HL-60/S4 treated with retinoic acid at 250 ng/mL for 4 days and 3 days (cell line): ENCODE measurements around the gene RBPJ.

Experiments
- in situ Hi-C: fragments of 300-500 bp; cut with MboI; formaldehyde crosslinking; loops from 2 replicates; pipeline ENCODE4 v1.7.0; 2022; ENCODE audit warnings: low sequenced_read_pairs

Gene RBPJ

DNA sequence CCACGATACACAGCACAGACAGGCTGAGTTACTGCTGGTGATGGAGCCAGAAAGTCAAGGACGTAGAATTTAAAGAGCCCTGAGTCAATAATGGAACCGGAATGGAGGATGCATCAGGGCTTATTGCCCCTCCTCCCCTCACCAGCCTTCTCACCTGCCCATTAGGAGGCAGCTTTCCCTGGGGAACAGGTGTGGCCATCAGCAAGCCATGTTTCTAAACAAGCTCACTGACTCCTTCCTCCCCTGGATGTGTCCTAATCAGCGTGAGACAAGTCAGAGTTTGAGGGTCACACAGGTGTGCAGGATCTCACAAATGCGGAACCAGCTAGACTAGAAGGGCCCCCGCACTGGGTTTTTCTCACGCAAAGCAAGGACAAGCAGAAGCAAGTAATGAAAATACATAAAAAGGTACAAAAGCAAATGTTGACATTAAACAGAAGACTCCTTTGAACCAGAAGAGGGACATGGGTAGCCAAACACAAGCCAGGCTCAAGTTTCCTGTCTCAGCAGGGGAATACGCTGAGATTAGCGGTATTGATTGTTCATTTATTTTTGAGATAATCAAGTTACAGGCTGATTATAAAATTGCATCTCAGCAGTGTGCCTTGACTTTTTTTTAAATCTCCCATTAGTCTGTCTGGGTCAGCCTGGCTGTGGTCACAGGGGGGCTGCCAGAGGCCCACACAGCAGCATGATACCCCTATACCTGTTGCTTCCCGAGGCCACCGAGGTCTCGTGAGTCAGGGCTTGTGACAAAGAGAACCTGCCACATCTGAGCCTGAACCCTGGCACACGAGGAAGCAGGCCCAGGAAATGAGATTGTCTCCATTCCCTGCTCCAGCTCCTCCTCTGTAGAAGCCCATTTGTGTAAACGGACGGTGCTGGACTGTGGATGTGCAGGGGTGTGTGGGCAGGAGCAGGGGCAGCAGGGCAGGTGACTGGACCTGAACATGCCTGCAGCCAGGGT lies 132.0 kb downstream of the RBPJ start:
- in situ Hi-C loops = loop anchor here (25.0 kb wide), 1 partner anchor 559 kb away; no protein-coding TSS in a partner anchor

GRCh38 chr4:26454961-26455360 lies 134.1 kb downstream of the RBPJ start:
- in situ Hi-C loops = loop anchor here (25.0 kb wide), 1 partner anchor 557 kb away; no protein-coding TSS in a partner anchor

GRCh38 chr4:26455571-26455970 lies 134.8 kb downstream of the RBPJ start:
- in situ Hi-C loops = loop anchor here (25.0 kb wide), 1 partner anchor 557 kb away; no protein-coding TSS in a partner anchor

DNA sequence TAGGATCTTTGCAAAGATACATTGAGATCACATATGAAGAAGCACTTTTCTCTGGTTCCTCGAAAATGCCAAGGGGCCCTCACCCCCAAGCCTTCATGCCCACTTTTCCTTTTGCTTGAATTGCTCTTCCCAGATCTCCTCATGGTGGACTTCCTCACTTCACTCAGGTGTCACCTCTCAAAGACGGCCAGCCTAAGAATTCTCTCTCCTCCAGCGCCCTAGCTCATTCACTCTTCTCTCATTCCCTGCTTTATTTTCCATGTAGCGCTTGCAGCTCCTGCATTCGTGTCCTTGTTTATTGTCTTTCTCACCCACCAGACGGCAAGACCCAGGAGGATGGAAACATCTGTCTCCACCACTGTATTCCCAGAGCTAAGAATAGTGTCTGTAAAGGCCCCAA lies 136.6 kb downstream of the RBPJ start:
- in situ Hi-C loops = loop anchor here (25.0 kb wide), 1 partner anchor 555 kb away; no protein-coding TSS in a partner anchor

- in situ Hi-C loops = loop anchor here (25.0 kb wide), 1 partner anchor 554 kb away; no protein-coding TSS in a partner anchor
These were observed 137.3 kb downstream of the RBPJ start for GRCh38 chr4:26458157-26458561.

DNA sequence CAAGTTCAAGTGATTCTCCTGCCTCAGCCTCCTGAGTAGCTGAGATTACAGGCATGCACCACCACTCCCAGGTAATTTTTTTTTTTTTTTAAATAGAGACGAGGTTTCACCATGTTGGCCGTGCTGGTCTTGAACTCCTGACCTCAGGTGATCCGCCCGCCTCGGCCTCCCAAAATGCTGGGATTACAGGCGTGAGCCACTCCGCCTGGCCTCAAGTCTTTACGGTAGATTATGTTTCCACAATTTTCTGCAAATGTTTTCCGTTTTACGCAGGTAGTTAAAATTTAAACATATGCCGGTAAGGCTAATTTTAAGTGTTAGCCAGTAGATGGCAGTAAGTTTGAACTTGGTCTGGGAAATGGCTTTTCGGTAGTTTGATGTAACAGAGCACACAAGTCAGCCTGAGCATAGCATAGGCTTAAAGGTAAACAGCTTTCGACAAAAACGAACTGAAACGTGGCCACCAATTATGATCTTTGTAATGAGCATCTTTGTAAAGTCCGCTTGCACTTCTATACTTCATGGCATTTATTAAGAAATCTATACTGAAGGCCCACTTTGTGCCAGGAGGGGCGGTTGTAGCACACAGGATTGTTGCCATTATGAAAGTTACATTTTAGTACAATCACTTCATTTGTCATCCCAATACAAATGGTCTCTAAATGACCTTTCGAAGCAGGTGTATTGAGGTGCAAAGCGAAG lies 138.4 kb downstream of the RBPJ start:
- in situ Hi-C loops = loop anchor here (25.0 kb wide), 1 partner anchor 553 kb away; no protein-coding TSS in a partner anchor

- in situ Hi-C loops = loop anchor here (25.0 kb wide), 1 partner anchor 552 kb away; no protein-coding TSS in a partner anchor
These were observed 139.1 kb downstream of the RBPJ start for GRCh38 chr4:26459756-26460530.

DNA sequence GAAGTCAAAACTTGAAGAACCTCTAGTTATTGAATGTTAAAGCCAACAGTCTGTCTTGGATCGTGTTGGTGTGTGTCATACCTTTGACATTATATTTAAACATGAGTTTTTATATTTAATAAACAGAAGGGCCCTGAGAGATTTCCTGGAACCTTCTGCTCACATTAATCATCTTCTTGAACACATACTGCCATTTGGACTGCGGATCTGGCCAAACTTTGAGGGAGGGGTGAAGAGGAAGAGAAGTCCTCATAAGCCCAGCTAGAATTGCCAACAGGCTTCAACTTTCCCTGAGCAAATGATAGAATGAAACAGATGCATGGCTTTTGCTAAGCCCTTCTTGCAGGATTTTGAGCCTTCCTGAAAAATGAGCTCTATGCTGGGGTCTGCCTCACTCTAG lies 142.1 kb downstream of the RBPJ start:
- in situ Hi-C loops = loop anchor here (25.0 kb wide), 1 partner anchor 549 kb away; no protein-coding TSS in a partner anchor

- in situ Hi-C loops = loop anchor here (25.0 kb wide), 1 partner anchor 549 kb away; no protein-coding TSS in a partner anchor
These were observed 142.6 kb downstream of the RBPJ start for GRCh38 chr4:26463386-26463785.

DNA sequence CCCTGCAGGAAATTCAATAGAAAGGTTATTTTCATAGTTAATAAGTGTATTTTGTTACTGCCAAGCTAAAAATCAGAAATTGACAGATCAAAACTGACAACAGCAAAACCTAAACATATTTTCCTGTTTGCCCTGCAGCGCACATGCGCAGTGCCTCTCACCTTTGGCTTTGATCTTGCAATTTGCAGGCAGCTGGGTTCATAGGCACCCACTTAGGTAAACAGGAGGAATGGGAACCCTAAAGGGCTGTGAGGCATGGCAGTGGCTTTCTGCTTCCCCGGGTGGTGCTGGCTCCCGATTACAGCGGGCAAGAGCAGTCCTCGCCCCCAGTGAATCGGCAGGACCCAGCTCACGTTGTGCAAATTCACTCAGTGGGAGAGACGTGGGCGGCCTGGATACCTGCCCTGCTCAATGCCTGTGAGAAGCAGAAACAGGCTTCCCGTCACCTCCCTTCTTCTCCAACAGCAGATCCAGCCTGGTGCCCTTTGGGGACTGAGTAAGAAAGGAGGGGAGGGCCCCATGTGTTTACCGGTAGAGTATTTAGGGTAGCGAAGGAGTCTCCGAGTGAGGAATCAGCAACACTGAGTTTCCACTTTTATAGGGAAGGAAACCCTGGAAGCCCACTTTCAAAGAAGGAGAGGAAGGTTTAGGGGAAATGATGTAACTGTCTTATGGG lies 143.7 kb downstream of the RBPJ start:
- in situ Hi-C loops = loop anchor here (25.0 kb wide), 1 partner anchor 548 kb away; no protein-coding TSS in a partner anchor

GRCh38 chr4:26466578-26467270 lies 145.9 kb downstream of the RBPJ start:
- in situ Hi-C loops = loop anchor here (25.0 kb wide), 1 partner anchor 546 kb away; no protein-coding TSS in a partner anchor

GRCh38 chr4:26467724-26468123 lies 146.9 kb downstream of the RBPJ start:
- in situ Hi-C loops = loop anchor here (25.0 kb wide), 1 partner anchor 545 kb away; no protein-coding TSS in a partner anchor

GRCh38 chr4:26468283-26468949 lies 147.6 kb downstream of the RBPJ start:
- in situ Hi-C loops = loop anchor here (25.0 kb wide), 1 partner anchor 544 kb away; no protein-coding TSS in a partner anchor

DNA sequence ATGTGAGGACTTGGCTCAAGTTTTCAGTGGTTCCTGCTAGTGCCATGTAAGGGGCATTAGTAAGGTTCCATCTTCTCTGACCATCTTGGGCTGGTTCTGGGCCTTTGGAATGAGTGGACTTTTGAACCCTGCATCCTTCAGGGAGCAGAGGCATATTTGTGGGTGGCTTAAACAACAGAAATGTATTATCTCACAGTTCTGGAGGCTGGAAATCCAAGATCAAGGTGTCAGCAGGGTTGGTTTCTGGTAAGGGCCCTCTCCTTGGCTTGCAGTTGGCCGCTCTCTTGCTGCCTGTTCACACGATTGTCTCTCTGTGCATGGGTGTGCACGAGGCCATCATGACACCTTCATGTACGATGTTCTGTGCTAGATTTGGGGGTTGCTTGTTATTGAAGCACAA lies 148.2 kb downstream of the RBPJ start:
- in situ Hi-C loops = loop anchor here (25.0 kb wide), 1 partner anchor 543 kb away; no protein-coding TSS in a partner anchor

DNA sequence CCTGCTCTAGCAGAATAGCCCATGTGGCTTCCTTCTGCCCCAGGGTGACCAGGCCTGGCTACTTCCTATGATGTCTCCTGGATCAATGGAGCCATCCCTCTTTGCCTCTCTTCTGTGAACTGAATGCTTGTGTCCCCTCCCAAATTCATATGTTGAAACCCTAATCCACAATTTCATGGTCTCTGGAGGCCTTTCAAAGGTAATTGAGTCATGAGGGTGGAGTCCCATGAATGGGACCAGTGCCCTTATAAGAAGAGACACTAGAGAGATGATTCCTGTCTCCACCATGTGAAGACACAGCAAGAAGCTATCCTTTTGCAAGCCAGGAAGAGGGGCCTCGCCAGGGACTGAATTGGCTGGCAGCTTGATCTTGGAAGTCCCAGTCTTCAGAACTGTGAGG lies 151.1 kb downstream of the RBPJ start:
- in situ Hi-C loops = loop anchor here (25.0 kb wide), 1 partner anchor 540 kb away; no protein-coding TSS in a partner anchor

- in situ Hi-C loops = loop anchor here (25.0 kb wide), 1 partner anchor 538 kb away; no protein-coding TSS in a partner anchor
These were observed 153.1 kb downstream of the RBPJ start for GRCh38 chr4:26473893-26474292.

DNA sequence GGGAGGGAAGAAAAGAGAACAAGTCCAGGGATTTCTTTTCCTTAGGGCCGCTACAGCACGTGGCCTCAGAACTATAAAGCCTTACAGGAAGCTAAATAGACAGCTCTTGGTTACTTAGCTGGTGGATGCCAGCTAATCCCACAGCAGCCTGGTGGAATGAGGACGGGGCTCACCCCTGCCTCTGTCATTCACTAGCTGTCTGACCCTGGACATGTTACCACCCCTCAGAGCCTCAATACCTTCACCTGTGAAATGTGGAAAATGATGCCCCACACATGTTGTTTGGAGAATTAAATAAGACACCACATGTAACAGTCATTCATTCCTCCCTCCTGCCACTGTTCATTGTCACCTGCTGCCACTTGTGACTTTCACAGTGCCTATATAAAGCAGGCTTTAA lies 153.7 kb downstream of the RBPJ start:
- in situ Hi-C loops = loop anchor here (25.0 kb wide), 1 partner anchor 538 kb away; no protein-coding TSS in a partner anchor

DNA sequence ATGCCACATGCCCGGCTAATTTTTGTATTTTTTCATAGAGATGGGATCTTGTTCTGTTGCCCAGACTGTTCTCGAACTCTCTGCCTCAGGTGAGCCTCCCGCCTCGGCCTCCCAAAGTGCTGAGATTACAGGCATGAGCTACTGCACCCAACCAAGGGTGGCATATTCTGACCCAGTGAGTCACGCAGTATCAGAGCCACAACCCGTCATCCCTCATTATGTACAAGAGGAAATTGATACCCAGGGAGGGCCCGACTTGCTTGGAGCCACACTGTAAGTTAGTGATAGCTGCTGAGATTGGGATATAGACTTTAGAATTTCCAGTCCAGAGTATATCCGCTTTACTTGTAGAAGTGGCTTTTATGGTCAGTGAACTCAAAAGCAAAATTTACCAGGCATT lies 154.9 kb downstream of the RBPJ start:
- in situ Hi-C loops = no loop called here
